ENCODE results near the gene SPDYE2.
"Not testable (repeated sequence)": the region's sequence is repeated elsewhere in the genome, so short reads cannot be mapped to it uniquely, and the experiment has no call there.

Gene SPDYE2

GRCh38 chr7:102527822-102528793 lies 22.9 kb upstream of the SPDYE2 start:
- CTCF ChIA-PET; H3K4me3 ChIP-seq (ENCODE audit: low read depth, low read length); DNase-seq (ENCODE audit: low read depth, low spot score); POLR2A ChIA-PET: not testable (repeated sequence)

- H3K4me3 ChIP-seq (ENCODE audit: low read depth, low read length); POLR2A ChIA-PET; CTCF ChIA-PET: not testable (repeated sequence)
These were observed 19.4 kb upstream of the SPDYE2 start for GRCh38 chr7:102531583-102531982.

GRCh38 chr7:102532127-102532526 lies 18.9 kb upstream of the SPDYE2 start:
- CTCF ChIA-PET; POLR2A ChIA-PET; DNase-seq (ENCODE audit: low read depth, low spot score): not testable (repeated sequence)

More at GRCh38 chr7:102531583-102531982, 19.4 kb upstream of the SPDYE2 start:
- DNase-seq (ENCODE audit: low read depth, low spot score) = not testable (repeated sequence)

DNA sequence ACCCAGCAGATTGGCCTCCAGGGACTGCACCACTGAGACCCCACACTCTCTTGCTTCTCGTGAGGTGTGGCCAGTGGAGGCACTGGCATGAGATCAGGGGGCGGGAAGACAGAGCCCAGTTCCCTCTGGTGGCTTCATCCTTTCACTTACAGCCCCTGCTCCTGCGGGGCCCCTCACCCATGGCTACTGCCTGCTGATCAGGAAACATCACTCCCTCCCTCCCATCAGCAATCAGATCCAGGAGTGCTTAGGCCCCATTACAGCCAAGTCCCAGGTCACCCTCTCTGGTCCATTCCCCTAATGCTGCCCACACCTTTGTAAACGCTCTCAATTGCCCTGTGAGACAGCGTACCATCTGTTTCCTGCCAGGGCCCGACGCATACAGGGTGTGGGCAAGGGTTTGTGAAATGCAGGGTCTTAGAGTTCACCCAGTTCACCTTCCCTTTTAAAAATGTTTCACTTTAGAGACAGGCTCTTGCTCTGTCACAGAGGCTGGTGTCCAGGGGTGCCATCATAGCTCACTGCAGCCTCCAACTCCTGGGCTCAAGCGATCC lies 15.9 kb upstream of the SPDYE2 start:
- DNase-seq (ENCODE audit: low read depth, low spot score); POLR2A ChIA-PET; CTCF ChIA-PET; H3K4me3 ChIP-seq (ENCODE audit: low read depth, low read length): not testable (repeated sequence)

More at GRCh38 chr7:102532127-102532526, 18.9 kb upstream of the SPDYE2 start:
- H3K4me3 ChIP-seq (ENCODE audit: low read depth, low read length) = not testable (repeated sequence)

DNA sequence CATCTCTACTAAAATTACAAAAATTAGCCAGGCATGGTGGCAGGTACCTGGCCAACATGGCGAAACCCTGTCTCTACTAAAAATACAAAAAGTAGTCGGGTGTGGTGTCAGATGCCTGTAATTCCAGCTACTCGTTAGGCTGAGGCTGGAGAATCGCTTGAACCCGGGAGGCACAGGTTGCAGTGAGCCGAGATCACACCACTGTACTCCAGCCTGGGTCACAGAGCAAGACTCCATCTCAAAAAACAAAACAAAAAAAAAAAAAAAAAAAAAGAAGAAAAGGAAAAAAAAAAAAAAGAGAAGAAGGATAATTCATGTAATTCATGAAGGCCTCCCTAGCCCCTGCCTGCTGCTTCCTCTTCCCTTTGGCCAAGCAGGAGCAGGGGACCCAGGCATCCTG lies 10.4 kb upstream of the SPDYE2 start:
- POLR2A ChIA-PET; DNase-seq (ENCODE audit: low read depth, low spot score); H3K4me3 ChIP-seq (ENCODE audit: low read depth, low read length); CTCF ChIA-PET: not testable (repeated sequence)

DNA sequence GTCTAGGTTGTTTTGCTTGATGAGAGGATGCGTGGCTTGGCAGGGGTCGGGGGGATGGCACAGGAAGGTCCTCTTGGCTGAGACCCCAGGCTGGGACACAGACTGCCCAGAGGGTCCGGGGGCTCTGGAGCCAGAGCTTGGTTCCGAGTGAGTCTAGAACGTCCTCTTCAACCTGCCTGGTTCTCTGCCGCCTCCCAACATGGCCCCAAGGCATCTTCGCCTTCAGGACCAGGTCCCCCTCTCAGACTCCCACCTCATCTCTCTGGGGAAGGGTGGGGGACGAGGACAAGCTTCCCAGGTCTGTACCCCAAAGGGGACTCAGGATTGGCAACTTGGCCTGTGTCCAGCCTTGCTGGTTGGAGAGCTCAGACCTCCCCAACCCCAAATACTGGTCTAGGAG lies 8.9 kb upstream of the SPDYE2 start:
- DNase-seq (ENCODE audit: low read depth, low spot score); POLR2A ChIA-PET; CTCF ChIA-PET; H3K4me3 ChIP-seq (ENCODE audit: low read depth, low read length): not testable (repeated sequence)

DNA sequence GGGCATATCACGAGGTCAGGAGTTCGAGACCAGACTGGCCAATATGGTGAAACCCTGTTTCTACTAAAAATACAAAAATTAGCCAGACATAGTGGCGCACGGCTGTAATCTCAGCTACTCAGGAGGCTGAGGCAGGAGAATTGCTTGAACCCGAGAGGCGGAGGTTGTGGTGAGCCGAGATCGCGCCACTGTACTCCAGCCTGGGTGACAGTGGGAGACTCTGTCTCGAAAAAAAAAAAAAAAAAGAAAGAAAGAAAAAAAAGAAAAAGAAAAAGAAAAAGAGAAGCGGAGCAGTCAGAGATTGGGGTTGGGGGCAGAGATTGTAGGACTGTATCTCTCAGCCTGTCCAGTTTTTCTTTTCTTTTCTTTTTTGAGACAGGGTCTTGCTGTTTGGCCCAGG lies 8.3 kb upstream of the SPDYE2 start:
- CTCF ChIA-PET; POLR2A ChIA-PET; DNase-seq (ENCODE audit: low read depth, low spot score); H3K4me3 ChIP-seq (ENCODE audit: low read depth, low read length): not testable (repeated sequence)

DNA sequence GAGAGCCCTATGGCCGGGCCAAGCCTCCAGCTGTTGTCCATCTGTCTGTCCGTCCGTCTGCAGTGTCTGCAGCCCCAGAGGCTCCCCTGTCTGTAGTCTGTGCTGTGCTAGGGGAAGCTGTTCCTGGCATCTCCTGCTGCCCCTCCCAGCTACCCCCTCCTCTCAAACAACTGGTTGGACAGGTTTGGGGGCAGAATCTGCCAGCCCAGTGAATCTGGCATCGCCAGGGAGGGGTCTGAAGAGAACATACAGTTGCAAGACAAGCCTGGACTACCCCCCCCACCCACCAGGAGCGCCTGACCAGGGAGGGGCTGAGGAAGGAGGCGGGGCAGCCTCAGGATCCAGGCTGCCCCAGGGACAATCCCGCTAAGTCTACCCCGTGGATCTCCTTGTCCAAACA lies 7.4 kb upstream of the SPDYE2 start, which contains the start of gene UPK3BL2:
UPK3BL2 (minus strand) TSS at position 101 of the 400 bp plus-strand sequence; CDS start at position 41, 60 bp downstream.
- H3K4me3 ChIP-seq (ENCODE audit: low read depth, low read length); CTCF ChIA-PET; POLR2A ChIA-PET; DNase-seq (ENCODE audit: low read depth, low spot score): not testable (repeated sequence)

GRCh38 chr7:102544372-102544771 lies 6.7 kb upstream of the SPDYE2 start:
- CTCF ChIA-PET; H3K4me3 ChIP-seq (ENCODE audit: low read depth, low read length); DNase-seq (ENCODE audit: low read depth, low spot score); POLR2A ChIA-PET: not testable (repeated sequence)

GRCh38 chr7:102545288-102545687 lies 5.7 kb upstream of the SPDYE2 start:
- CTCF ChIA-PET; POLR2A ChIA-PET; DNase-seq (ENCODE audit: low read depth, low spot score); H3K4me3 ChIP-seq (ENCODE audit: low read depth, low read length): not testable (repeated sequence)

DNA sequence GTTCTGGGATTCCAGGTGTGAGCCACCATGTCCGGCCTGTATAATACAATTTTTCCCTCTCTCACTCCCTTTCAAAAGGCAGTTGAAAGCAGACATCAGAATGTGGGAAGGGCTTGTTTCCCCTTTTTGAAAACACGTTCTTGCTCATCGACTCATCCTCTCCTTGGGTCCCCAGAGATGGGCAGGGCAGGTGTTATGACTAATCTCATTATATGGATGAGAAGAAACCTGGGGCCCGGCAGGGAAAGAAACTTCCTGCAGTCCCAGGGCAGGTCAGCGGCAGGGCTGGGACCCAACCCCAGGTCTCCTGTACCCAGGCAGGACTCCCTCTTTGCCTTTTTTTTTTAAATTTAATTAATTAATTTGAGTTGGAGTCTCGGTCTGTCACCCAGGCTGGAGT lies 4.7 kb upstream of the SPDYE2 start:
- CTCF ChIA-PET = not testable (repeated sequence)

DNA sequence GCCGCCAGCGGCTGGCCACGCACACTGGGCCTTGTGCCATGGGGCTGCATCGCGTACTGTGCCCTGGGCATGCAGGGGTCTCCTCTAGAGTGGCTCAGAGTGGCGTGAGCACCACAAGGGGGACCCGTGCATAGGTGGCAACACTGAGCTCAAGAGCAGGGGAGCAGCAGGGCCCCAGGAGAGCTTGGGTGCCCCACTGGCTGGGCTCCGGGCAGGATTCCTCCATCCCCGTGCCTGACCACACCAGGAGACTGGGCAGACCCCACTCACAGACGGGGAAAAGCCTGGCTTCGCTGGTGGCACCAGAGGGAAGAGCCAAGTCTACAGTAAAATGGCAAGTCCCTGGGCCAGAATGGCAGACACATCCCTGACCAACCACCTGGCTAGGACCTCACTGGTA lies 17.6 kb downstream of the SPDYE2 start:
- CTCF ChIA-PET; DNase-seq (ENCODE audit: low read depth, low spot score); POLR2A ChIA-PET; H3K4me3 ChIP-seq (ENCODE audit: low read depth, low read length): not testable (repeated sequence)

More for the DNA sequence above, 4.7 kb upstream of the SPDYE2 start:
- H3K4me3 ChIP-seq (ENCODE audit: low read depth, low read length); POLR2A ChIA-PET; DNase-seq (ENCODE audit: low read depth, low spot score): not testable (repeated sequence)

Measured in AG04449 (cell line).